Right renal cortex interstitium (tissue), 3 donors: Measurements from ENCODE around the gene HTR3E. TPM values are rescaled to one million over a fixed set of nuclear protein-coding genes. Genes with fewer than 3 reads are reported as not detected.
"Not testable (repeated sequence)": the region's sequence is repeated elsewhere in the genome, so short reads cannot be mapped to it uniquely, and the experiment has no call there.

Experiments used
- DNase-seq, 3 donors: peaks; one replicate each; pipeline ENCODE4 v3.0.0-alpha.2; 2013; ENCODE audit warnings: low read depth in 3 of 3, low spot score in 2 of 3
- polyA plus RNA-seq, 3 donors: library from polyadenylated mRNA; unstranded; fragments of 120-200 nt; gene quantifications; one replicate each; pipeline ENCODE4 v1.2.1, GENCODE V29; 2013; ENCODE audit not compliant: insufficient read length in 3 of 3

Gene HTR3E
- polyA plus RNA-seq = not detected

GRCh38 chr3:184096811-184097383 lies at the start of gene HTR3E:
Gene HTR3E, plus strand, starts transcription at chr3:184097064. Its CDS starts 466 bp downstream, at chr3:184097530.
- no peak for DNase-seq

GRCh38 chr3:184050217-184050847 lies 46.5 kb upstream of the HTR3E start:
- no peak for DNase-seq

- no peak for DNase-seq
These were observed 44.1 kb upstream of the HTR3E start, which contains the start of gene HTR3C for GRCh38 chr3:184052767-184053166. Gene HTR3C, plus strand, starts transcription at chr3:184053047. Its CDS starts 34 bp downstream, at chr3:184053081.

GRCh38 chr3:184058029-184058428 lies 38.8 kb upstream of the HTR3E start:
- DNase-seq = no peak

GRCh38 chr3:184059424-184059823 lies 37.4 kb upstream of the HTR3E start:
- DNase-seq = no peak

- DNase-seq = no peak
These were observed 34.2 kb upstream of the HTR3E start for GRCh38 chr3:184062637-184063036.

- DNase-seq = no peak
These were observed 30.7 kb upstream of the HTR3E start for GRCh38 chr3:184066211-184066610.

- DNase-seq = no peak
These were observed 29.2 kb upstream of the HTR3E start for GRCh38 chr3:184067573-184068055.

- DNase-seq = no peak
These were observed 28.5 kb upstream of the HTR3E start for GRCh38 chr3:184068344-184068743.

GRCh38 chr3:184071142-184071541 lies 25.7 kb upstream of the HTR3E start:
- DNase-seq = not testable (repeated sequence)

GRCh38 chr3:184073621-184074020 lies 23.2 kb upstream of the HTR3E start:
- DNase-seq = no peak

GRCh38 chr3:184075901-184076300 lies 21.0 kb upstream of the HTR3E start:
- DNase-seq = no peak

- DNase-seq = no peak
These were observed 19.0 kb upstream of the HTR3E start for GRCh38 chr3:184077881-184078280.

- DNase-seq = no peak
These were observed 18.0 kb upstream of the HTR3E start for GRCh38 chr3:184078851-184079250.

GRCh38 chr3:184081116-184081830 lies 15.6 kb upstream of the HTR3E start:
- no peak for DNase-seq

GRCh38 chr3:184082034-184082433 lies 14.8 kb upstream of the HTR3E start:
- no peak for DNase-seq

- no peak for DNase-seq
These were observed 14.4 kb upstream of the HTR3E start for GRCh38 chr3:184082465-184082864.

GRCh38 chr3:184085389-184085852 lies 11.4 kb upstream of the HTR3E start:
- DNase-seq = no peak

- DNase-seq = no peak
These were observed 4.7 kb upstream of the HTR3E start for GRCh38 chr3:184092199-184092598.

- no peak for DNase-seq
These were observed 692 bp downstream of the HTR3E start for GRCh38 chr3:184097556-184097955.

- DNase-seq = no peak
These were observed 3.2 kb downstream of the HTR3E start for GRCh38 chr3:184099806-184100686.
